ENCODE measurements around the gene NASP.

NASP gene

GRCh38 chr1:45667321-45668111 is 83.7 kb downstream of the NASP start:
- DNase-seq (ENCODE audit: low spot score): no peak
